IPS-20b (cell line): Measurements from ENCODE around the gene HPS1.

Source experiments
- H3K27ac ChIP-seq: one replicate; pipeline ENCODE4 v1.5.1; 2013; ENCODE audit warnings: low read length
- H3K27me3 ChIP-seq: 2 replicates; pipeline ENCODE4 v1.6.1; 2013; ENCODE audit warnings: mild to moderate bottlenecking, low read length, inconsistent platforms; ENCODE audit not compliant: insufficient read depth
- H3K36me3 ChIP-seq: 2 replicates; pipeline ENCODE4 v1.6.1; 2013; ENCODE audit warnings: low read depth, mild to moderate bottlenecking, inconsistent platforms, low read length, moderate library complexity; ENCODE audit not compliant: insufficient read depth
- H3K4me1 ChIP-seq: 2 replicates; pipeline ENCODE4 v1.6.1; 2013; ENCODE audit warnings: mild to moderate bottlenecking, control low read depth, inconsistent platforms, low read length, moderate library complexity; ENCODE audit not compliant: insufficient read depth
- H3K4me3 ChIP-seq: 2 replicates; pipeline ENCODE4 v1.5.1; 2013; ENCODE audit warnings: mild to moderate bottlenecking, low read length, inconsistent platforms
- H3K9ac ChIP-seq: 2 replicates; pipeline ENCODE4 v1.6.1; 2013; ENCODE audit warnings: low read depth, mild to moderate bottlenecking, inconsistent platforms, low read length, moderate library complexity
- H3K9me3 ChIP-seq: 2 replicates; pipeline ENCODE4 v1.6.1; 2013; ENCODE audit warnings: mild to moderate bottlenecking, low read depth, low read length, inconsistent platforms; ENCODE audit not compliant: insufficient read depth

Gene HPS1

GRCh38 chr10:98477861-98478260 is 31.1 kb upstream of the HPS1 start:
- no peaks in the 10 kb centered on the region for H3K27me3 ChIP-seq
- H3K36me3 ChIP-seq, result no peaks in the 10 kb centered on the region
- H3K4me3 ChIP-seq, result no peak overlapping the region
- H3K27ac ChIP-seq, result no peak overlapping the region
- H3K4me1 ChIP-seq, result no peaks in the 10 kb centered on the region
- H3K9me3 ChIP-seq, result no peaks in the 10 kb centered on the region; the same call in 1 of the 2 replicates
- no peak overlapping the region for H3K9ac ChIP-seq

GRCh38 chr10:98474628-98475027 is 27.9 kb upstream of the HPS1 start:
- H3K36me3 ChIP-seq, result no peaks in the 10 kb centered on the region
- no peaks in the 10 kb centered on the region; the same call in 1 of the 2 replicates for H3K9me3 ChIP-seq
- no peak overlapping the region for H3K27ac ChIP-seq
- H3K4me1 ChIP-seq, result peaks cover 13% of the 10 kb centered on the region; the same call in 1 of the 2 replicates
- H3K27me3 ChIP-seq, result no peaks in the 10 kb centered on the region
- H3K9ac ChIP-seq, result no peak overlapping the region
- H3K4me3 ChIP-seq, result no peak overlapping the region

- no peaks in the 10 kb centered on the region for H3K36me3 ChIP-seq
- no peak overlapping the region for H3K9ac ChIP-seq
- H3K9me3 ChIP-seq, result no peaks in the 10 kb centered on the region
- H3K4me1 ChIP-seq, result peaks cover 14% of the 10 kb centered on the region; the same call in 1 of the 2 replicates
- H3K4me3 ChIP-seq, result no peak overlapping the region
- H3K27me3 ChIP-seq, result peaks cover 18% of the 10 kb centered on the region
- H3K27ac ChIP-seq, result no peak overlapping the region
Measured at GRCh38 chr10:98472196-98472595, 25.5 kb upstream of the HPS1 start.

- Histone ChIP-seq H3K4me1 (peaks cover 18% of the 10 kb centered on the region; the same call in 1 of the 2 replicates), H3K4me3 (no peak overlapping the region), H3K27ac (no peak overlapping the region), H3K27me3 (peaks cover 18% of the 10 kb centered on the region), H3K9ac (no peak overlapping the region), H3K36me3 (no peaks in the 10 kb centered on the region), H3K9me3 (no peaks in the 10 kb centered on the region)
Measured at GRCh38 chr10:98470850-98471249, 24.1 kb upstream of the HPS1 start.

- peaks cover 18% of the 10 kb centered on the region for H3K27me3 ChIP-seq
- H3K9ac ChIP-seq, result no peak overlapping the region
- no peak overlapping the region for H3K4me3 ChIP-seq
- H3K4me1 ChIP-seq, result peaks cover 18% of the 10 kb centered on the region; the same call in 1 of the 2 replicates
- no peak overlapping the region for H3K27ac ChIP-seq
- H3K36me3 ChIP-seq, result no peaks in the 10 kb centered on the region
- H3K9me3 ChIP-seq, result no peaks in the 10 kb centered on the region
Measured at GRCh38 chr10:98469001-98469931, 22.5 kb upstream of the HPS1 start.

- H3K9me3 ChIP-seq, result no peaks in the 10 kb centered on the region
- peaks cover 18% of the 10 kb centered on the region for H3K27me3 ChIP-seq
- no peak overlapping the region for H3K27ac ChIP-seq
- peak overlapping the region; percentile 20; the same call in 1 of the 2 replicates for H3K9ac ChIP-seq
- H3K4me1 ChIP-seq, result peaks cover 18% of the 10 kb centered on the region; the same call in 1 of the 2 replicates
- peak overlapping the region; percentile 60 for H3K4me3 ChIP-seq
- no peaks in the 10 kb centered on the region for H3K36me3 ChIP-seq
Measured at GRCh38 chr10:98467506-98468318, 21.0 kb upstream of the HPS1 start.

- no peak overlapping the region for H3K9ac ChIP-seq
- no peaks in the 10 kb centered on the region for H3K9me3 ChIP-seq
- no peak overlapping the region for H3K27ac ChIP-seq
- H3K36me3 ChIP-seq, result no peaks in the 10 kb centered on the region
- no peak overlapping the region for H3K4me3 ChIP-seq
- peaks cover 14% of the 10 kb centered on the region; the same call in 1 of the 2 replicates for H3K4me1 ChIP-seq
- peaks cover 18% of the 10 kb centered on the region for H3K27me3 ChIP-seq
Measured at GRCh38 chr10:98466861-98467505, 20.2 kb upstream of the HPS1 start.

- Histone ChIP-seq H3K4me3 (no peak overlapping the region), H3K9me3 (no peaks in the 10 kb centered on the region), H3K27me3 (peaks cover 18% of the 10 kb centered on the region), H3K36me3 (no peaks in the 10 kb centered on the region), H3K9ac (no peak overlapping the region), H3K4me1 (peaks cover 6% of the 10 kb centered on the region; the same call in 1 of the 2 replicates), H3K27ac (no peak overlapping the region)
Measured at GRCh38 chr10:98465866-98466265, 19.1 kb upstream of the HPS1 start.

- Histone ChIP-seq H3K36me3 (no peaks in the 10 kb centered on the region), H3K27me3 (peaks cover 14% of the 10 kb centered on the region), H3K9ac (no peak overlapping the region), H3K4me3 (no peak overlapping the region), H3K27ac (no peak overlapping the region), H3K4me1 (peaks cover 5% of the 10 kb centered on the region; the same call in 1 of the 2 replicates), H3K9me3 (no peaks in the 10 kb centered on the region)
Measured at GRCh38 chr10:98463976-98464754, 17.4 kb upstream of the HPS1 start.

- H3K27ac ChIP-seq, result no peak overlapping the region
- H3K27me3 ChIP-seq, result peaks cover 3% of the 10 kb centered on the region
- no peak overlapping the region for H3K9ac ChIP-seq
- no peak overlapping the region for H3K4me3 ChIP-seq
- H3K4me1 ChIP-seq, result peaks cover 5% of the 10 kb centered on the region; the same call in 1 of the 2 replicates
- no peaks in the 10 kb centered on the region for H3K36me3 ChIP-seq
- H3K9me3 ChIP-seq, result no peaks in the 10 kb centered on the region
Measured at GRCh38 chr10:98463016-98463415, 16.3 kb upstream of the HPS1 start.

- Histone ChIP-seq H3K27me3 (no peaks in the 10 kb centered on the region), H3K27ac (no peak overlapping the region), H3K36me3 (no peaks in the 10 kb centered on the region), H3K4me3 (no peak overlapping the region), H3K9ac (no peak overlapping the region), H3K4me1 (peaks cover 12% of the 10 kb centered on the region; the same call in 1 of the 2 replicates), H3K9me3 (no peaks in the 10 kb centered on the region)
Measured at GRCh38 chr10:98461500-98461842, 14.7 kb upstream of the HPS1 start.
